Nucleus accumbens (tissue), 56 donors: ENCODE measurements around the gene VCY.
"Not testable (repeated sequence)": the region's sequence is repeated elsewhere in the genome, so short reads cannot be mapped to it uniquely, and the experiment has no call there.

Source experiments
- DNase-seq, 56 donors: peaks; one replicate each; lab custom pipeline; 2025; lab: John Stamatoyannopoulos, UW

Gene VCY

GRCh38 chrY:13986373-13986772, at the start of gene VCY:
TSS of gene VCY (minus strand) at chrY:13986473. CDS start at chrY:13986440, 33 bp downstream.
- not testable (repeated sequence) for DNase-seq

GRCh38 chrY:14030395-14030794, 44.1 kb upstream of the VCY start:
- DNase-seq, result not testable (repeated sequence)

- DNase-seq, result not testable (repeated sequence)
These were observed 25.6 kb upstream of the VCY start for GRCh38 chrY:14011916-14012315.

- not testable (repeated sequence) for DNase-seq
These were observed 43.9 kb downstream of the VCY start for GRCh38 chrY:13942406-13942805.
